Vagina (tissue), 2 donors: Measurements from ENCODE around the gene TRMT1L. TPM values are rescaled to one million over a fixed set of nuclear protein-coding genes. Genes with fewer than 3 reads are reported as not detected.

Source experiments
- DNase-seq, 2 donors: peaks; one replicate each; pipeline ENCODE4 v3.0.0-alpha.2; 2017; ENCODE audit errors: extremely low spot score in 2 of 2
- H3K27ac ChIP-seq: fragments of 200-600 bp; sonication (generic); one replicate; pipeline ENCODE4 v1.5.1; 2019
- H3K27me3 ChIP-seq: fragments of 200-600 bp; sonication (generic); one replicate; pipeline ENCODE4 v1.5.1; 2019
- H3K36me3 ChIP-seq, 2 donors: fragments of 200-600 bp; sonication (generic); one replicate each; pipeline ENCODE4 v1.5.1; 2017 to 2019
- H3K4me1 ChIP-seq: fragments of 200-600 bp; sonication (generic); one replicate; pipeline ENCODE4 v1.5.1; 2019
- H3K4me3 ChIP-seq, 2 donors: fragments of 200-600 bp; sonication (generic); 1 replicate in 1 of 2; 2 replicates in 1 of 2; pipeline ENCODE4 v1.5.1; 2016 to 2019
- H3K9me3 ChIP-seq: fragments of 200-600 bp; sonication (generic); one replicate; pipeline ENCODE4 v1.5.1; 2019
- POLR2A ChIP-seq, 2 donors: fragments of 450-650 bp; IDR thresholded peaks; one replicate each; pipeline ENCODE4 v1.6.1; 2017; ENCODE audit warnings: antibody characterized with exemption in 2 of 2, mild to moderate bottlenecking in 2 of 2, moderate library complexity in 2 of 2
- POLR2AphosphoS5 ChIP-seq, 2 donors: sonication (generic); formaldehyde crosslinking; IDR thresholded peaks; one replicate each; pipeline ENCODE4 v1.9.0; 2017; ENCODE audit warnings: antibody characterized with exemption in 2 of 2, mild to moderate bottlenecking in 2 of 2, low read depth in 1 of 2; ENCODE audit not compliant: insufficient read depth in 1 of 2
- intact Hi-C: fragments of 100-400 bp; cut with DNase I; formaldehyde crosslinking; loops from one replicate; pipeline ENCODE4 v1.15.1; 2023
- total RNA-seq: library from RNA; depleted of rRNA; stranded (reverse); fragments of >200 nt; gene quantifications from one replicate; pipeline ENCODE4 v1.2.3, GENCODE V29; 2016
- TF ChIP-seq, protein P1 (sequence below), 3 experiments: fragments of 450-650 bp in 2 of 3; fragments of 200-600 bp in 1 of 3; sonication (generic) in 1 of 3; IDR thresholded peaks; one replicate each; pipeline ENCODE4 v1.5.1; 2017 to 2019; ENCODE audit warnings: antibody characterized with exemption in 3 of 3, mild to moderate bottlenecking in 2 of 3, moderate library complexity in 2 of 3

TRMT1L gene
- total RNA-seq, 1 donor from 2014 or later, result 23.1 TPM

DNA sequence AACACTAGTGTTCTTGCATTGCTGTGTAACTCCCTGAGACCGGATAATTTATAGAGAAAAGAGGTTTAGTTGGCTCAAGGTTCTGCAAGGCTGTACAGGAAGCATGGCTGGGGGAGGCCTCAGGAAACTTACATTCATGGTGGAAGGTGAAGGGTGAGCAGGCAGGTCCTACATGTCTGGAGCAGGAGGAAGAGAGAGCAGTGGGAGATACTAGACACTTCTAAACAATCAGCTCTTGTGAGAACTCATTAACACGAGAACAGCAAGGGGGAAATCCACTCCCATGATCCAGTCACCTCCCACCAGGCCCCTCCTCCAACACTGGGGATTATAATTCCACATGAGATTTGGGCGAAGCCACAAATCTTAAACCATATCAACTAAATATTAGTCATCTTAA, 81.3 kb downstream of the TRMT1L start:
- Histone ChIP-seq H3K27me3 (no peaks in the 10 kb centered on the region), H3K9me3 (no peaks in the 10 kb centered on the region), H3K4me3 (no peak overlapping the region), H3K36me3 (no peaks in the 10 kb centered on the region), H3K27ac (no peak overlapping the region), H3K4me1 (peaks cover 6% of the 10 kb centered on the region)
- intact Hi-C loops, result no loop called here
- TF ChIP-seq POLR2AphosphoS5 (IDR thresholded peaks at IDR 0.05; ENCODE audit: insufficient read depth in 1 of 2, low read depth in 1 of 2), result no peak
- TF ChIP-seq POLR2A (IDR thresholded peaks at IDR 0.05), result no peak
- TF ChIP-seq, protein P1, sequence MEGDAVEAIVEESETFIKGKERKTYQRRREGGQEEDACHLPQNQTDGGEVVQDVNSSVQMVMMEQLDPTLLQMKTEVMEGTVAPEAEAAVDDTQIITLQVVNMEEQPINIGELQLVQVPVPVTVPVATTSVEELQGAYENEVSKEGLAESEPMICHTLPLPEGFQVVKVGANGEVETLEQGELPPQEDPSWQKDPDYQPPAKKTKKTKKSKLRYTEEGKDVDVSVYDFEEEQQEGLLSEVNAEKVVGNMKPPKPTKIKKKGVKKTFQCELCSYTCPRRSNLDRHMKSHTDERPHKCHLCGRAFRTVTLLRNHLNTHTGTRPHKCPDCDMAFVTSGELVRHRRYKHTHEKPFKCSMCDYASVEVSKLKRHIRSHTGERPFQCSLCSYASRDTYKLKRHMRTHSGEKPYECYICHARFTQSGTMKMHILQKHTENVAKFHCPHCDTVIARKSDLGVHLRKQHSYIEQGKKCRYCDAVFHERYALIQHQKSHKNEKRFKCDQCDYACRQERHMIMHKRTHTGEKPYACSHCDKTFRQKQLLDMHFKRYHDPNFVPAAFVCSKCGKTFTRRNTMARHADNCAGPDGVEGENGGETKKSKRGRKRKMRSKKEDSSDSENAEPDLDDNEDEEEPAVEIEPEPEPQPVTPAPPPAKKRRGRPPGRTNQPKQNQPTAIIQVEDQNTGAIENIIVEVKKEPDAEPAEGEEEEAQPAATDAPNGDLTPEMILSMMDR (IDR thresholded peaks at IDR 0.05), result no peak
- no peak for DNase-seq

DNA sequence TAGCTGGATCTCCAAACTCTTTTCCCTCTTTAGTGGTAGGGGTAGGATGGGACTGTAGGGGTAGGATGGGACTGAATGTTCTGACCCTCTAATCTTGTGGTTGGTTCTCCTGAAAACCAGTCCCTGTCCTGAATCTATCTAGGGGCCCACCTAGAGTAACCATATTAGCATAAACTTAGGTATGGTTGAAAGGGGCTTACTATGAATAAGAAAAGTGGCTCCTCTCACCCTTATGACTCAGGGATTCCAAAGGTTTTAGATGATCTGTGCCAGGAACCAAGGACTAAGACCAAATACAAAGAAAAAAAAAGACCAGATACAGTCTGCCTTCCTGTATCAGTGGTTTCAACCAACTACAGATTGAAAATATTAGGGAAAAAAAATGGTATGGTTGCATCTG, 82.4 kb downstream of the TRMT1L start:
- intact Hi-C loops, result no loop called here
- no peaks in the 10 kb centered on the region for H3K36me3 ChIP-seq
- TF ChIP-seq POLR2AphosphoS5 (IDR thresholded peaks at IDR 0.05; ENCODE audit: insufficient read depth in 1 of 2, low read depth in 1 of 2) (no peak), POLR2A (IDR thresholded peaks at IDR 0.05) (no peak)
- TF ChIP-seq, protein P1 (IDR thresholded peaks at IDR 0.05), result no peak
- no peaks in the 10 kb centered on the region for H3K9me3 ChIP-seq
- H3K4me1 ChIP-seq, result peaks cover 3% of the 10 kb centered on the region
- no peak overlapping the region for H3K27ac ChIP-seq
- no peaks in the 10 kb centered on the region for H3K27me3 ChIP-seq
- no peak overlapping the region for H3K4me3 ChIP-seq
- DNase-seq, result no peak

DNA sequence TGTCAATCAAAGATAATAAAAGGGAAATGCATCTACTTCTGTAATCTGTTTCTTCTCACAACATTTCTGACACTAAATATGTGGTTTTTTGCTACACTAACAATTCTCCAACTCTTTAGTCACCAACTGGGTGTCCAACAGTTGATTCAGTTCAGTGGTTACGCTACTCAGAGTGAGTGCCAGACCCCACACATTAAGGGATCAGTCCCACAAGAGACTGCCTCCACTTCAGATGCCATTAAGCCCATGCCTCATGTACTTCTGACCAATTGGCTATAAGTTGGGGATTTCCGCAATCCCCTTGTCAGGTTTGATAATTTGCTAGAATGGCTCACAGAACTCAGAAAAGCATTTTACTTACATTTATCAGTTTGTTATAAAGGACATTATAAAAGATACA, 83.0 kb downstream of the TRMT1L start:
- Histone ChIP-seq H3K4me1 (peaks cover 3% of the 10 kb centered on the region), H3K27ac (no peak overlapping the region), H3K27me3 (no peaks in the 10 kb centered on the region), H3K9me3 (no peaks in the 10 kb centered on the region), H3K4me3 (no peak overlapping the region), H3K36me3 (no peaks in the 10 kb centered on the region)
- intact Hi-C loops, result no loop called here
- TF ChIP-seq, protein P1 (IDR thresholded peaks at IDR 0.05), result no peak
- TF ChIP-seq POLR2AphosphoS5 (IDR thresholded peaks at IDR 0.05; ENCODE audit: insufficient read depth in 1 of 2, low read depth in 1 of 2) (no peak), POLR2A (IDR thresholded peaks at IDR 0.05) (no peak)
- DNase-seq, result no peak

GRCh38 chr1:185070051-185070450, 86.7 kb downstream of the TRMT1L start:
- Histone ChIP-seq H3K9me3 (no peaks in the 10 kb centered on the region), H3K4me1 (peaks cover 14% of the 10 kb centered on the region), H3K27ac (no peak overlapping the region), H3K27me3 (no peaks in the 10 kb centered on the region), H3K4me3 (no peak overlapping the region), H3K36me3 (no peaks in the 10 kb centered on the region)
- intact Hi-C loops, result no loop called here
- no peak for DNase-seq
- no peak for TF ChIP-seq POLR2AphosphoS5 (IDR thresholded peaks at IDR 0.05; ENCODE audit: insufficient read depth in 1 of 2, low read depth in 1 of 2)
- TF ChIP-seq, protein P1 (IDR thresholded peaks at IDR 0.05), result no peak
- no peak for TF ChIP-seq POLR2A (IDR thresholded peaks at IDR 0.05)

- TF ChIP-seq POLR2AphosphoS5 (IDR thresholded peaks at IDR 0.05; ENCODE audit: insufficient read depth in 1 of 2, low read depth in 1 of 2), result no peak
- TF ChIP-seq, protein P1 (IDR thresholded peaks at IDR 0.05), result no peak
- no peak for TF ChIP-seq POLR2A (IDR thresholded peaks at IDR 0.05)
- Histone ChIP-seq H3K36me3 (no peaks in the 10 kb centered on the region), H3K9me3 (no peaks in the 10 kb centered on the region), H3K27me3 (no peaks in the 10 kb centered on the region), H3K4me3 (no peak overlapping the region), H3K4me1 (peaks cover 14% of the 10 kb centered on the region), H3K27ac (no peak overlapping the region)
- intact Hi-C loops, result no loop called here
- DNase-seq, result no peak
Observed at GRCh38 chr1:185069202-185069772, 87.5 kb downstream of the TRMT1L start.
